Endothelial cell of umbilical vein (primary cell): ENCODE data around the gene METTL15.

Experiments used
- CTCF ChIP-seq, 2 donors: IDR thresholded peaks; 1 replicate in 1 of 2; 2 replicates in 1 of 2; pipeline ENCODE4 v1.5.1; 2011; ENCODE audit warnings: low read length in 2 of 2, mild to moderate bottlenecking in 2 of 2, moderate library complexity in 2 of 2, control low read depth in 1 of 2, inconsistent platforms in 1 of 2, low read depth in 1 of 2; ENCODE audit not compliant: insufficient read depth in 1 of 2; ENCODE audit errors: extremely low read depth in 1 of 2
- EZH2 ChIP-seq: IDR thresholded peaks from 2 replicates; pipeline ENCODE4 v1.6.1; 2012; ENCODE audit warnings: borderline replicate concordance, low read depth, mild to moderate bottlenecking, moderate library complexity, low read length, inconsistent platforms; ENCODE audit not compliant: severe bottlenecking
- FOS ChIP-seq: IDR thresholded peaks from 2 replicates; pipeline ENCODE4 v1.6.1; 2011; ENCODE audit warnings: mild to moderate bottlenecking, low read length, moderate library complexity, borderline replicate concordance; ENCODE audit not compliant: insufficient read depth
- JUN ChIP-seq: IDR thresholded peaks from 2 replicates; pipeline ENCODE4 v1.6.1; 2011; ENCODE audit warnings: borderline replicate concordance, low read depth; ENCODE audit not compliant: insufficient read length, insufficient read depth
- MAX ChIP-seq: IDR thresholded peaks from 2 replicates; pipeline ENCODE4 v1.6.1; 2011; ENCODE audit not compliant: insufficient read depth, insufficient read length
- MYC ChIP-seq: IDR thresholded peaks from one replicate; pipeline ENCODE4 v1.6.1; 2011; ENCODE audit warnings: mild to moderate bottlenecking, low read depth, low read length
- POLR2A ChIP-seq: IDR thresholded peaks from 2 replicates; pipeline ENCODE4 v1.6.1; 2012; ENCODE audit warnings: low read depth, mild to moderate bottlenecking, control low read depth, low read length
- POLR2AphosphoS5 ChIP-seq: IDR thresholded peaks from 2 replicates; pipeline ENCODE4 v1.6.1; 2012; ENCODE audit warnings: low read depth, mild to moderate bottlenecking, control low read depth, low read length, moderate library complexity; ENCODE audit not compliant: insufficient read depth

GRCh38 chr11:28350216-28350615 lies 242.0 kb downstream of the METTL15 start:
- TF ChIP-seq CTCF (IDR thresholded peaks at IDR 0.05; ENCODE audit: extremely low read depth in 1 of 2, insufficient read depth in 1 of 2, low read depth in 1 of 2, low read length in 2 of 2): no peak
- no peak for TF ChIP-seq MAX
- no peak for TF ChIP-seq POLR2A
- TF ChIP-seq MYC: no peak
- no peak for TF ChIP-seq POLR2AphosphoS5
- TF ChIP-seq EZH2: no peak
- no peak for TF ChIP-seq JUN
- TF ChIP-seq FOS: no peak
